ENCODE data around the gene MADD.

MADD gene

GRCh38 chr11:47342036-47342803, 72.3 kb downstream of the MADD start:
- no peak for DNase-seq

DNA sequence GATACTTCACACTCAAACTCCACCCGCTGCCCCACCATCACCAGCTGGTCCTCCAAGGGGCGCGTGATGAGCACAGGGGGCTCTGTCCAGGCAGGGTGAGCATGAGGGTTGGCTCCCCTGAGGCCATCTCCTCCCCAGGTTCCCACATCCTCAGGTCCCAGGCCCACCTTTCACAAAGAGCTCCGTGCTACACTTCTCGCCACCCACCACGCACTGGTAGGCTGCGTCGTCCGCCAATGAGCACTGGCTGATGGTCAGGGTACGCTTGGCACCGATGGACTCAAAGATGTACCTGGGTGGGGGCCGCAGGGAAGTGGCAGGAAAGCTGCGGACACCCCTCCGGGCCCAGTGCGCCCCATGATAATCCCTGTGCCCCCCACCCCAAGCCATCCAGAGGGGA, 72.9 kb downstream of the MADD start:
- DNase-seq: no peak

DNA sequence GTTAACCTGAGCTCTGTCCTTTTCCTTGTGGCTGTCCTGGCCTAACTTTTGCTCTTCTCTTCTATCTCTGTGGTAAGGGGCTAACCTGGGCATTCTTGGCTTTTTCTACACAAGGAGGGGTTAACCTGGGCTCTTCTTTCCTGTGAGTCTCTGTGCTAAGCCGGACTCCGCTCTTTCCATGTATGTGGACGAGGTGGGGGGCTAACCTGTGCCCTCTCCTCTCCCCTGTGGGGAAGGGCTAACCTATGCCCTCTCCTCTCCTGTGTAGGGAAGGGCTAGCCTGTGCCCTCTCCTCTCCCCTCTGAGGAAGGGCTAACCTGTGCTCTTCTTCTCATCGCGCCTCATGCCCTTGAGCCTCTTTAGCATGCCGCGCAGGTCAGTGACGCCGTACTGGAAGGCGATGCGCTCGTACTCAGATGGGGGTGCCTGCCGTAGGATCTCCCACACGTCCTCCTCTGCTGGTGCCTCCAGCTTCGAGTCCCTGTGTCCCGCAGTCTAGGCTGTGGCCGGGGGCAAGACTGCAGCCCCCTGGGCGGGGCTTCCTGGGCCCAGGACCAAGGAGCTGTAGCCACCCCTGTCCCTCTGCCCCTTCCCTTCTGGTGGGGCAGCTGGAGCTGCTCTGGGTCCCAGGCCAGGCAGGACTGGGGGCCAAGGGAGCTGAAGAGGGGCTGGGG, 76.1 kb downstream of the MADD start:
- no peak for DNase-seq

GRCh38 chr11:47347137-47347536, 77.2 kb downstream of the MADD start:
- DNase-seq: no peak

DNA sequence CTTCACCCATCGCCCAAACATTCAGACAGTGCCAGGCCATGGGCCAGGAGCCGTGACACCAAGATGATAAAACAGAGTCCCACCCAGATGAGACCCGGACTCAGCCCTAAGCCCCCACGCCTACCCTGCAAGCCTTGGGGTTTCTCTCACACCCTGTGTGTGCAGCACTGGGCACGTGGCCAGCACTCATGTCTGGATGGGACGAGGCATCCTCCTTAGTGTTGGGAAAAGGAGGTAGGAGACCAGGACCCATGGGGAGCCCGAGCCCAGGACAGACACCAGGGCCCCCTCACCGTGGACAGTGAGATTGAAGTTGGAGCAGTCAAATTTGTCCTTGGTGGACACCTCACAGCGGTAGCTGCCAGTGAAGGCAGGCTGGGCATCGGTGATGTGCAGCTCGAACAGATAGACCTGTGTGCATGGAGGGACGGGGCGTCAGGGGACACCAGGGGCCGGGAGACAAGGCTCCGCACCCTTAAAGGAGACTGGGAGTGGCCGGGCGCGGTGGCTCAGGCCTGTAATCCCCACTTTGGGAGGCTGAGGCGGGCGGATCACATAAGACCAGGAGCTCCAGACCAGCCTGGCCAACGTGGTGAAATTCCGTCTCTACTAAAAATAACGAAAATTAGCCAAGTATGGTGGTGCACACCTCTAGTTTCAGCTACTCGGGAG, 78.3 kb downstream of the MADD start:
- DNase-seq: no peak

GRCh38 chr11:47348859-47349258, 78.9 kb downstream of the MADD start:
- DNase-seq: no peak

DNA sequence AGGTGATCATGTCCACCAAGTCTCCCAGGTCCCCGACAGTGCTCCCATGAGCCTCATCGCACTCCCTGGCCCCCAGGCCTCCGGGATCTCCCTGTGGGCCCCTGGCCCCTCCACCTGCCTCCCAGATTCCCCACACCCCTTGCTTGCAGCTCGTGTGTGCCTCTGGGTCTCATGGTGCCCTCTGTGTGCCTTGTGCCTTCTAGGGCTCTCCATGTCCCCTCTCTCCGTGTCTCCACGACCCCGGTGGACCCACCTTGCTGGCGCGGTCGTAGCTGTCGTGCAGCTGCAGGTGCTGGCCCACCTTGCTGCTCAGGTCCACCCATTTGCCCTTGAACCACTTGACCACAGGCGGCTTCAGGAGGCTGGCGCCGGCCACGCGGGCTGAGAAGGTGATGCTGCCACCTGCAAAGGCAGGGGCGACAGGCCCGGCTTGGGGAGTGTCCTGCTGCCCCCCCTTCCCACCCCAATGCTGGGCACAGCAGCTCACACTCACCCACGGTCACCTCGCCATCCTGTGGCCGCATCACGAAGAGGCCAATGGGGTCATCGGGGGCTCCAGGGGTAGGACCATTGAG, 79.7 kb downstream of the MADD start:
- DNase-seq: no peak

GRCh38 chr11:47350315-47350714, 80.4 kb downstream of the MADD start:
- no peak for DNase-seq

GRCh38 chr11:47351156-47352126, 81.5 kb downstream of the MADD start:
- no peak for DNase-seq

- DNase-seq: no peak
Observed at GRCh38 chr11:47352556-47352955, 82.6 kb downstream of the MADD start, which contains the start of gene MYBPC3. TSS of gene MYBPC3 (minus strand) at chr11:47352702. CDS start at chr11:47352647, 55 bp downstream.

- no peak for DNase-seq
Observed at GRCh38 chr11:47353978-47354774, 84.2 kb downstream of the MADD start.

DNA sequence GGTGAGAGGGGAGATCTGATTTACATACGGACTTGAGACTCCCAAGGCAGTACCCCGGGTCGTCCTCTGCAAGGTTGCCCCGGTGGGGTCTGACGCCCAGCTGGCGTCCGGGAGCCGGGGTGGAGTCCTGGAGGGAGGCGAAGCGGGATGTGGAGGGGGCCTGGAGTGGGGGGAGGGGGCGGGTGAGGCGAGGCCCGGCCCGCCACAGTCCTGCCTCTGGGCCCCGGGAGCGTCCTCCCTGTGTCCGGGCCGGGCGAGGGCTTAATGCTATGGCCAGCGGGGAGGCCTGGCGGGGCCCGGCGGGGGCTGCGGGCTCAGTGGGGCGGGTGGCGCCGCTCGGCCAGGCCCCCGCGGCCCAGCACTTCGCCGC, 85.0 kb downstream of the MADD start:
- no peak for DNase-seq

DNA sequence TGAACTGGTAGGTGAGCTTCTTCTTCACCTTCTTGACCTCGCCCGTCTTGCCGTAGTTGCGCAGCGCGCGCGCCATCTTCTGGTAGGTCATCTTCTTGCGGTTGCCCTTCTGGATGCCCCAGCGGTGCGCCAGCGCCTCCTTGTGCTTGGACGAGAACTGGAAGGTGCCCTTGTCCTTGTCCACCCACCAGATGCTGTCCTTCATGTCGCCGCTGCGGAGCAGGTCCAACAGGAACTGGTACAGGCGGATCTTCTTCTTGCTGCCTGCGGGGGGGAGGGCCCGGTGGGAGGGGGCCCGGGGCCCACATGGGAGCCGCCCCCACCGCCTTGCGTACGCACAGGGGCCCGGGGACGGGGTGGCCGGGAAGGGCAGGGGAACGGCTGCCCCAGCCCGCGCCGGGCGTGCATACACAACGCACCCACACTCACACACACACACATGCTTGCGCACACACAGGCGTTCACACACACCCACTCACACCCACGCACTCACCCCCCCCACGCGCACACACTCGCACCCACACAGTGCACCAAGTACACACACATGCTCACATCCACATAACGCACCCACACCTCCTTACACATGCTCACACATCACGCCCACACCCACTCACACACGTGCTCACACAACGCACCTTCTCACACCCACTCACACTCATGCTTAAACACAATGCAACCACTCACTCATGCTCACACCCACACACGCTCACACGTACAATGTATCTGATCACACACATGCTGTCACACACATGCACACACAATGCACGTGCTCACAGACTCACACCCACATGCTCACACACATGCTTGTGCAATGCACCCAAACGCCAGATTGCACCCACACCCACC, 85.6 kb downstream of the MADD start:
- DNase-seq: no peak

DNA sequence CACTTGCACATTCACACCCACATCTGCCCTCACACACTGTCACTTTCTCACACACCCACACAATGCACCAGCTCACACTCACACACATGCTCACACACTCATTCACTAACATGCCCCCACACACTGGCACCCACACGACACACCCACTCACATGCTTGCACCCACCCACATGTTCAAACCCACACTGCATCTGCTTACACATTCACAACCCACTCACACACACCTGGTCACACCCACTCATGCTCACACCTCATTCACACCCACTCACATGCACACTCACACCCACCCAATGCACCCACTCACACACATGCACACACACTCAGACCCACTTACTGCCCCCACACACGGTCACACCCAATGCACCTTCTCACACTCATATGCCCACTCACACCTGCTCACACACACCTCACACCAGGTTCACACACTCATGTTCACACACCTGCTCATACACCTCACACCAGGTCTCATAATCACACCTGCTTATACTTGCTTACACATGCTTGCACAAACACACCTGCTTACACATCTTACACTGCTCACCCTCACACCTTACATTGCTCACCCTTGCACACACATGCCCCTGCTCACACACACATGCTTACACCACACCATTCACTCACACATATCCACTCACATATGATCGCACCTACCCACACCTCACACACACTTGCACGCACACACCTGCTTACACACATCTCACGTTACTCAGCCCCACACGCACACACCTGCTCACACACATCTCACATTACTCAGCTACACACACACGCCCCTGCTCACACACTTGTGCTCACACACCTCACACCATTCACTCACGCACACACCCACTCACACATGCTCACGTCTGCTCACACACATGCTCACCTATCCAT, 86.4 kb downstream of the MADD start:
- DNase-seq: no peak

DNA sequence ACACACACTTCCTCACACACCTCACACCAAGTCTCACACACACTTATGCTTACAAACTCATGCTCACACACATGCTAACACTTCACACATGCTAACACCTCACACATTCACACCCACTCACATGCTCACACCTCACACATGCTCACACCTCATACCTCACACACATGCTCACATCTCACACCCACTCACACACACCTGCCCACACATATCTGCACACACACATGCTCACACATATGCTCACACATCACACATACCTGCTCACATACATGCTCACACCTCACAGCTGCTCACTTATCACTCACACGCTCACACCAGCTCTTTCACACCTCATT, 87.0 kb downstream of the MADD start:
- no peak for DNase-seq

DNA sequence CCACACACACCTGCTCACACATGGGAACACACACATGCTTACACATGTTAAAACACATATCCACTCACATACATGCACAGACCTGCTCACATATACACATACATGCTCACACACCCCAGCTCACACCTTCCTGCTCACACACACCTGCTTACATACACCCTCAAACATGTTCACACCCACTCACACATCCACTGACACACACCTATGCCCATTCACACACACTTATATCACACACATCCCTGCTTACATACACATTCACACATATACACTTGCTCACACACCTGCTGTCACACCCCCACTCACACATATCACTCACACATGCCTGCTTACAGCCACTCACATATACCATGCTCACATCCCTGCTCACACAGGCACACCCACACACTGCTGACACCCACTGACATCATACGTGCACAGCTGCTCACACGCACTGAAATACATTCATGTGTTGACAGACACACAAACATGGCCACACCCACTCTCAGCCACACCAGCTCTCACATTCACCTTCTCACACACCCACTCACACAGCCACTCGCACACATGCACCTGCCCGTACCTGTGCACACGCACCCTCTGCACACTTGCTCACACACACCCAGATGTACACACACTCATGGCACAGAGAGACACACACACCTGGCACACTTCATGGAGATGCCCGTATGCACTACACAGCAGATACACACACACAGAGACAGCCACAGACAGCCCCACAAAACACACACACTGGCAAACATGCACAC, 88.2 kb downstream of the MADD start:
- no peak for DNase-seq

GRCh38 chr11:47358731-47359051, 88.8 kb downstream of the MADD start:
- DNase-seq: no peak

DNA sequence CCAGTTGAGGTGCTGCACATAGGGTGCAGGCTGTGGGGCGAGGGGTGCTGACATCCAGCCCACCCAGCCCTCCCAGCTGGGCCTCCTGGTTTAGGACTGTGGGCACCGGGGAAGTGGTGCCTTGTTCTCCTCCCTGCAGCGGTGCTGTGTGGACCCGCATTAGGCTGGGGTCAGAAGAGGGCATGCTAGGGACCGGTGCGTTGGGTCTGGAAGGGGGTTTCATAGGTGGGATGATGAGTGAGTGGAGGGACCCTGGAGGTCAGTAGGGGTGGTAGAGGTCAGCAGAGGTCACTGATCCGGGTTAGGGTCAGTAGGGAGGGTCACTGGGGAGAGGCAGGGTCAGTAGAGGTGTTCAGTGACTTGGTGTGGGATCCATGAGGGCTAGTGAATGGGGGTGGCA, 89.2 kb downstream of the MADD start:
- DNase-seq: no peak

GRCh38 chr11:47359586-47359985, 89.7 kb downstream of the MADD start:
- DNase-seq: no peak
